GOT3 (cell line): ENCODE data around the gene LRG1.

Experiments used
- DNase-seq: peaks from one replicate; lab custom pipeline; 2025; ENCODE audit warnings: mixed read lengths; lab: John Stamatoyannopoulos, UW

Gene LRG1

DNA sequence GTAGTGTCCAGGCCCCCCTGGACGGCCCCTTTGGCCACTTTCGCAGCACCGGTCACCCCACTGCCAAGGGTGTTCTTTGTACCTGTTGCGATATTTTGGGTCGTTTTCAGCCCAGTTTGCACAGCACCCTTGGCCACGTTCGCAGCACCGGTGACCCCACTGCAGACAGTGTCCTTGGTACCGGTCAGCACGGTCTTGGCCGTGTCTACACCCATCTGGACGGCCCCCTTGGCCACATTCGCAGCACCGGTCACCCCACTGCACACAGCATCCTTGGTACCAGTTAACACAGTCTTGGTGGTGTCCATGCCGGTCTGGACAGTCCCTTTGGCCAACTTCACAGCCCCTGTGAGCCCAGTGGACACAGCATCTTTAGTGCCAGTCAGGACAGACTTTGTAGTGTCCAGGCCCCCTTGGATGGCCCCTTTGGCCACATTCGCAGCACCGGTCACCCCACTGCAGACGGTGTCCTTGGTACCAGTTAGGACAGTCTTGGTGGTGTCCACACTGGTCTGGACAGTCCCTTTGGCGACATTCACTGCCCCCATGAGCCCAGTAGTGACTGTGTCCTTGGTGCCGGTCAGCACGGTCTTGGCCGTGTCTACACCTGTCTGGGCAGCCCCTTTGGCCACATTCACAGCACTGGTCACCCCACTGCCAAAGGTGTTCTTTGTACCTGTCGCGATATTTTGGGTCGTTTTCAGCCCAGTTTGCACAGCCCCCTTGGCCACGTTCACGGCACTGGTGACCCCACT, 28.4 kb downstream of the LRG1 start:
- no peak for DNase-seq

DNA sequence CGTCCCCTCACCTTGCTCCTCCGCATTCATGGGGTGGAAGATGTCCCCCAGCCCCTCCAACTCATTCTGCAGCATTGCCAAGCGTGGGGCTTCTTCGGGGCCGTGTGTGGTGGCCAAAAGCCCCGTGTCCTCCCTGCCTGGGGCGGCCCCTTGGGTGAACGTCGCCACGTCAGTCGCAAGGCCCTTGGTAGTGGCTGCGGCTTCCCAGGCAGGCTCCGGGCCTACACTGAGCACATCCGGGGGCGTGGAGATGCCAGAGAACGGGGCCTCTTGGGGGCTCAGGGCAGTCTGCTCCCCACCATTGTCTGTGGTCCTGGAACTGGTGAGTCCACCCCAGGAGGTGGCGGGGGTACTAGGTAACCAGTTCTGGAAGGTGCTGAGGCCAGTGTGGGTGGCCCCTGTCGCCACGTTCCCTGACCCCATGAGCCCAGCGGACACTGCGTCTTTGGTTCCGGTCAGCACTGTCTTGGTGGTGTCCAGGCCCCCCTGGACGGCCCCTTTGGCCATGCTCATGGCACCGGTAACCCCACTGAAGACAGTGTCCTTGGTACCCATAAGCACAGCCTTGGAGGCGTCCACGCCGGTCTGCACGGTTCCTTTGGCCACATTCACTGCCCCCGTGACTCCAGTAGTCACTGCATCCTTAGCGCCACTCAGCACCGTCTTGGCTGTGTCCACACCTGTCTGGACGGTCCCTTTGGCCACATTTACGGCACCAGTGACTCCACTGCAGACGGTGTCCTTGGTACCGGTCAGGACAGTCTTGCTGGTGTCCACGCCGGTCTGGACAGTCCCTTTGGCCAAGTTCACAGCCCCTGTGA, 29.2 kb downstream of the LRG1 start:
- DNase-seq, result no peak

DNA sequence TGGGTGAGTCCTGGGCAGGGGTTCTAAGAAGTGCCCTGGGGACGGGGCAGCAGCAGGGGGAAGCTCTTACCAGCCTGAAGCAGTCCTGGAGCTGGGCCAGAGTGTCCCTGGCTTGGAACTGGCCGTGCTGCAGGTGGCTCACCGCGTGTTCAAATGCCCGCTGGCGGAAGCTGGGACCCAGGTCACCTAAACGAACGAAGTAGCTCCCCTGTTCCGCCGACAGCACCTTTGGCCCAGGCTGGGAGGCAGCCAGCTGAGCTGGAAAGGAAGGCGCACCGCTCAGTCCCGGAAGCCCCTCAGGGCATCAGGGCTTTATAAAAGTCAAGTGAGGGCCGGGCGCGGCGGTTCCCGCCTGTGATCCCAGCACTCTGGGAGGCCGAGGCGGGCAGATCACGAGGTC, 31.1 kb downstream of the LRG1 start:
- no peak for DNase-seq

DNA sequence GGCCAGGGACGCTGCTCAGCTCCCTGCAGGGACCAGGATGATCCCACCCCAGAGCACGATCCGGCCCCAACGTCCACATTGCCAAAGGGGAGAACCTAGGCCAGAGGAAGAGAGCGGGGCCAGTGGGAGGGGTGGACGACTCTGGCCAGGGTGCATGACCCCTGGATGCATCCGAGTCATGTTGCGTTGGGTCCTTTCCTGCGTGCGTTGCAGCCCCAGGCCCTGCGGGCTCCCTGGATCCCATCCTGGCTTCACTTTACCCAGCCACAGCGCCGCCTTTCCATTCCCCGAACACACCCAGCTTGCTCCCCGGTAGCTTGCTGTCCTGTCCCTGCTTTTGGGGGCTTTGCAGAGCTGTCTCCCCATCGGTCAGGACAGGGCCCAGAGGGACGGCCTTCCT, 32.0 kb downstream of the LRG1 start:
- DNase-seq, result no peak

DNA sequence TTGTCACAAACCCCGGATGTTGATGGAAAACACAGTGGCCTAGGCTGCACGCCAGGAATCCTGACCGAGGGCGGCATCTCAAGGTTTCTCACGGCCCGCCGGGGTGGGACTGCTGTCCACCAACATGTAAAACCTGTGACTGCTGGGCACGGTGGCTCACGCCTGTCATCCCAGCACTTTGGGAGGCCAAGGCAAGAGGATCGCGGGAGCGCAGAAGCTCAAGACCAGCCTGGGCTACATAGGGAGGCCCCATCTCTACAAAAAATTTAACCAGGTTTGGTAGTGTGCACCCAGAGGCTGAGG, 32.7 kb downstream of the LRG1 start:
- DNase-seq, result no peak

DNA sequence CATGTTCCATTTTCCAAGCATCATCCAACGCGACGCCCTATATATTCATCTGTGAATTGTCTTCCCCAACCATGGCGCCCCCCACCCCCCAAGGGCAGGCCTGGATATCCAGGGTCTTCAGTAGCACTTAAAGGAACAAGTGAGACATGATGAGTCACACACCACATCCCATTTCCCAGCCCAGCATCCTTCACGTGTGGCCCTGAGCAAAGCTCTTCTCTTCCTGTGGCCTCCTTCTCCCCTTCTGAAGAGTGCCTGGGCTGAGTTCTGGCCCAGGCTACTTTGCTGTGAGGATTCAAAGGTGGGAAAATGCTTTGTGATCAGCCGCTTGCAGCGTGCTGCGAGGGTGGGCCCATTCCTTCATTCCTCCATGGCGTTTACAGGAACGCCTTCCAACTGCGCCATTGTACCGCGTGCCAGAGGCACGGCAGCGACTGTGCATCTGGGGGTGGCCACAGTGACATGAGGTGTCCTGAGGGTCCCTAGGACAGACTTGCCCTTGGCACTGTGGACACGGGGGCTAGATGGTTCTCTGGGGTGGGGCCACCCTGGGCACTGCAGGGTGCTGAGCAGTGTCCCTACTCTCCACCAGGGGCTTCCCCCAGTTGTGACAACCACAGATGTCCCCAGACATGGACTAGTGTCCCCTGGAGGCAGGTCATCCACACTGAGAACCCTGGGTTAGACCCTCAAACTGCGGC, 33.2 kb downstream of the LRG1 start:
- DNase-seq, result no peak

DNA sequence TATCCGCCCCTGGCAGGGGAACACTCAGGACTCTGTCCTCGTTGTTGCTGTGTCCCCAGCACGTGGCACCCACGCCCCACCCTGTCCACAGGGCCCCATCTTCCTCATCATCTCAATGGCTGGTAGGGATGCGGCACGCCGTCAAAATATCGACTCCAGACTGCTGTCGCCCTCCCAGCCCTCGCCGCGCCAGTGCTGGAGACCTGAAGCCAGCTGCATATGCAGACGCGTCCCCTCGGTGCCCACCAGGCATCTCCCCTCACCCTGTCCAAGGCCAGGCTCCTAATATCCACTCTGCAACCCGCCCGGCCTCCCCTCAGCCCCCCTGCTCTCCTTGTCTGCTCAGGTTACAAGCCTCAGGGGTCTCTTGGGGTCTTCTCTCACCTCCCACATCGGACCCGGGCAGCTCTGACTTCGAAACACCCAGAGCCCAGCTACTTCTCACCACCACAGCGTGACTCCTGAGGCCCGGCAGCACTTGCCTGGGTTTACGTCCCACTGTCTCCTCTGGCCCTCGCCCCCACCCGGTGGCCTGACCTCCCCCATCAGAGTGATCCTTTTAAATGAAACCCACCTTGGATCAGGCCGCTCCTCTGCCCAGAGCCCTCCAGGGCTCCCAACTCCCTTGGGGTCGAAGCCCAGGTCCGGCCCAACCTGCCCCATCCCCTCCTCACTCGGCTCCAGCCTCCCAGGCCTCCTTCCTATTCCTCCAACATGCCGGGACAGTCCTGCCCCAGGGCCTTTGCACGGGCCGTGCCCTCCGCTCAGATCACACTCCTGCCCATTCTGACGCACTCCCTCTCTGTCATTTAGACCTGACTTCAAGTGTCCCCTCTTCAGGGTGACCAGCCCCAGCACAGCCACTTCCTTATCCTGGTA, 34.0 kb downstream of the LRG1 start:
- DNase-seq, result no peak

DNA sequence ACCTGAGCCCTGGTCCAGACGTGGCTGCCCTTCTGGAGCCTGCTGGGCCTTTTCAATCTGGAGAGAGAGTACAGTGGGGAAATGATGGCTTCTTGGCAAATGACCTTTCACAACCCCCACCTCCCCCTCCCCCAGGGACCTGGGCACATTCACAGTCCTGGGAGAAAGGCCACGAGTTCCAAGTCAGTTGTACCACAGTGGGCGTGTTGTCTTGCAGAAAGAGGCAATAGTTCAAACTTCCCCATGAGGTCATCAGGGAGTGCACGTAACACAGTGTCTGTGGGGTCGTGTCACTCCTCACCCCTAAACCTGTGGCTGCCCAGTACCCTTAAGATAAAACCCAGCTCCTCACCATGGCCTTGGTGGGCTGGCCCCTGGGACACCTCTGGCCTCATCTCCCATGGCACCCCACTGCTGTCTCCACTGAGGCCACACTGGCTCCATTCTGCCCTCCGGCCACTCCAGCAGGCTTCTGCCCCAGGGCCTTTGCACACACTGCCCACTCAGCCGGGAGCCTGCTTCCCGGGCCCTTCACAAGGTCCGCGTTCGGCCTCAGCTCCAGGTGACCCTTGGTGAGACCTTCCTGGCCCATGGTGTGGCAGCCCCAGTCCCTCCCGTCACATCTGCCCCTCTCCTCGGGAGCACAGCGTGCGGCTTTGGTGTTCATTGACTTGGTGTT, 34.8 kb downstream of the LRG1 start:
- no peak for DNase-seq

DNA sequence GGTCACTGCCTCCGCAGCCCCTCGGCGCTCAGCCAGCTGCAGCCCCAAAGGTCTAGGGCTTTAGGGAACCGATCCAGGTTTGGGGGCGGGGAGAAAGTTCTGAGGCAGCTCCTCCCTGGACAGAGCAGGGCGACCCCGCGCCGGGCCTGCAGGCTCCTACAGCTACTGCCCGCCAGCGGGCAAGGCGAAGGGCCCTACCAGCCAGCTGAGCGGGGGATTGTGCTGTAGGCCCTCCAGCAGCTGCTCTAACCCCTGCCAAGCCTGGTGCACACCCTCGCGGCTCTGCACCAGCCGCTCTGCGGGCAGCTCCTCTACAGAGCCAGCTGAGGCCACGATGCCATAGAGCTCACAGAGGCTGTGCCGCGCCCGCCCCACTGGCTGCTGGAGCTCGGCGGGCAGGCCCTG, 35.5 kb downstream of the LRG1 start:
- no peak for DNase-seq

DNA sequence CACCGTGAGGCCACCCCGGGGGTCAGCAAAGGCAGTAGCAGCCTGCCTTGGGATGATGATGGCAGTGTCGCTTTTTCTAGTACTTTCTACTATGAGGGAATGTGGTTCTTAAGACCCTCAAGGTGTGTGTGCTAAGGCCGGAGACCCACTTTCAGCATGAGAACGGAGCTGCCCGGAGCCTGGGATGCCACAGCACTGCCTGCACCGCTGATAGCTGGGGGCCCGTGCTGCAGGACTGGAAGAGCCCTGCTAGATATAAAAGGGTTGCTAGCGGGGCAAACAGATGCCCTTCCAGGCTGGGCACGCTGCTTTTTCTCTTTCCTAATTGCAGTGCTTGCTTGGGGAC, 36.0 kb downstream of the LRG1 start:
- DNase-seq, result no peak

DNA sequence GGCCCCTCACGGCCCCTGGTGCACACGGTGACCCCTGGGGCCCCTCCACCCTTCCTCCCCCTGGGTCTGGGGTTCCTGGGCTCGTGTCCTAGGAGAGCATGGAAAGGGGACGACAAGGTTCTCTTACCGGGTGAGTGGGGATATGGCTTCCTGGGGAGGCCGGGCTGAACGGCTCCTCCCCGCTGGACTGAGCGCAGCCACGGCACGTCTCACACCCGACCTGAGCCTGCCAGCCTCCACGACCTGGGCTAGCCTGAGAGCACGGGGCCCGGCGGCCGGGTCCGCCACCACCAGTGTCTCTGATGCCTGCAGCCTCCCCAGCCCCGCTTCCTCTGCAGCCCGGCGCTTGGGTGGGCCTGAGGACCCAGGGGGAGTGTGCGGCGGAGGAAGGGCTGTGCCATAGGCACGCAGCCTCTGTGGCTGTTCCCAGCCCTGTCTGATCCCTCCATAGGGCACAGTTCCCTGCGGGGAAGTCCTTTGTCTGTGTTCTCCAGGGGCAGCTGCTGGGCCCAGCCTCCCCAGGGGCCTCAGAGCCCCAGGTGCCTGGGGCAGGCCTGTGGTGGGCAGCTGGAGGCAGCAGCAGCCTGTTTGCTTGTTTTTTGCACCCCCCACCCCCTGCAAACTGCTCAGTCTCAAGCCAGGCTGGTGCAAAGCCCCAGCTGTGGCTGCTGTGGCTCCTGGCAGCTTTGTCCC, 36.6 kb downstream of the LRG1 start:
- DNase-seq, result no peak

DNA sequence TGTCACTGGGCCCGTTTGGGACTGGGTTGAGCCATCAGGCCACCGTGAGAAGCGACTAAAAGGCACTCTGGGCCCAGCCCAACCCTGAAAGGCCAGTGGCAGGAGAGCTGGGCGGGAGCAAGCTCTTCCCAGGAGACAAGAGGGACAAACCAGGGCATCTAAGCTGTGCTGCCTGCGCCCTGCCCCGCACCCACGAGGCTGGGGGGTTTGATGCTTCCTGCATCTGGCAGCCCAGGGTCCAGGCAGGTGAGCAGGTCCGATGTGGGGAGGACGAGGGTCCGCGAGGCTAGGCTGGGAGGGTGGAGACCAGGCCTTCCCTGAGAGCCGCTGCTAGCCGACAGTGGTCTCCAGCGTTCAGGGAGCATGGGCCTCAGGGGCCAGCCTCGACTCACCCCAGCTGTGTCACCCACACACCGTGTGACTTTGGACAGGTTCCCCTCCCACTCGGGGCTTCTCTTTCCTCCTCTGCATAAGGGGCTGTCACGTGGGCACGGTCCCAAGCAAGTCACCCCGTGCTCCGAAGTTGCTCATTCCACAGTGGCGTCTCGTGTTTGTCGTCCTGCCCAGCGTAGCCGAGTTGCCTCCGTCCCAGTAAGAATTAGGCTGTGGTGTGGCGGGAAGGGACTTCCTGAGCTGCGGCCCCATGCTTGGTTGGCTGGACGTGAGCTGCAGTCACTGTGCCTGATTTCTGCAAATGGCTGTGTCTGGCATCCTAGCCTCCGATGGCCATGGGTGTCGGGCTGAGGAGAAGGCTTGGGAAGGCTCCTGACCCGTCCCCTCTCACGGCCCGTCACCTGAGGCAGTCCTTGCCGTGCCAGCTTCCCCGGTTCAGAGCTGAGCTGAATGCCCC, 37.3 kb downstream of the LRG1 start:
- DNase-seq, result no peak

DNA sequence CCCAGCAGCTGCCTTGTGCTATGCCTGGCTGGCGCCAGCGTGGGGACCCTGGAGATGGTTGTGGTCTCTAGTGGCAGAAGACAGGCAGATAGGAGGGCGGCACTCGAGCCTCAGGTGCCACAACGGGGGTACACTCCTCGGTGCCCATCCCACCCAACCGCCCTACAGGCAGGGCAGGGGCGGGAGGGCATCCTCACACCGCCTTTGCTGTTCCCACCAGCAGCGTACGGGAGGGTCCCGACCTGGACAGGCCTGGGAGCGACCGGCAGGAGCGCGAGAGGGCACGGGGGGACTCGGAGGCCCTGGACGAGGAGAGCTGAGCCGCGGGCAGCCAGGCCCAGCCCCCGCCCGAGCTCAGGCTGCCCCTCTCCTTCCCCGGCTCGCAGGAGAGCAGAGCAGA, 38.1 kb downstream of the LRG1 start:
- no peak for DNase-seq

DNA sequence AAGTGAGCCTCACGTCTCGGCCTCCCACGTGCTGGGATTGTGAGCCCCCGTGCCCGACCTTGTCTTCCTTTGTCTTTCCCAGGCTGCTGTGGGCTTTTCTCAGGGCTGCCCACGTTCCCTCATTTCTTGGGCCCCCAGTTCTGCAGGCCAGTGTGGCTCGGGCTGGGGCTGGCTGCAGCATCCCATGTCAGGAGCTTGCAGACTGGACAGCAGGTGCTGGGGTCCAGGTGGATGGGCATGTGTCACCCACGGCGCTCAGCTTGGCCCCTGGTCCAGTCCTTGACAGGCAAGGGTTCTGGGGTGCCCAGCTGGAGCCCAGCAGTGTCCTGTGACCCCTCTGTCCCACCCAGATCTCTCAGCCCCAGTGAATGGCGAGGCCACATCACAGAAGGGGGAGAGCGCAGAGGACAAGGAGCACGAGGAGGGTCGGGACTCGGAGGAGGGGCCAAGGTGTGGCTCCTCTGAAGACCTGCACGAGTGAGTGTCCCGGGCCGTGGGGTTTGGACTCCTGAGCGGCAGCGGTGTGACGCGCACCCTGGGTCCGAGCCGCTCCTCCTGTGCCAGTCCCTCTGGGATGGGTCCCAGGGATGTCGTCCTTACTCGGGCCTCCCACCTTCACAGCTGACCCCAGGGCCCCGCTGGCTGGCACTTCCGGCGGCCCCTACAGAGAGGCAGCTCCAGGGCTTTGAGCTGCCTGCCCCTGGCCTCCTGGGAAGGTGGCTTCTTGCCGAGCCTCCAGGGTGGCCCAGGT, 38.8 kb downstream of the LRG1 start:
- DNase-seq, result no peak

DNA sequence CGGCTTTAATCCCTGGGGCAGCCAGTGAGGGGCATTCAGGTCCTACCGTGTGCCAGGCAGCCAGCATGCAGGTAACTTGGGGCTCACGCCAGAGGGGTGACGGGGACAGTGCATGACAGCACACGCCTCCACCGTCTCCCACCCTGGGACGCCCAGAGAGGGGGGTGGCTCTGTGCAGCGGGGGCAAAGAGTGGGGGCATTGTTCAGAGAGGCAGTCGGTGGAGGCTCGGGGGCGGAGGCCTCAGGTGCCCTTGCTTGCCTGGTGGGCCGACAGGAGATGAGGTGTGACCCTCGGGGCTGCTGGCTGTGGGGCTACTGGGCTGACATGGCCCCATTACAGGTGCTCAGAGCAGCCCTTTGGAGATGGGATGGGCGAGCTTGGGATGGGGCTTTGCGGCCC, 40.0 kb downstream of the LRG1 start:
- DNase-seq, result no peak

DNA sequence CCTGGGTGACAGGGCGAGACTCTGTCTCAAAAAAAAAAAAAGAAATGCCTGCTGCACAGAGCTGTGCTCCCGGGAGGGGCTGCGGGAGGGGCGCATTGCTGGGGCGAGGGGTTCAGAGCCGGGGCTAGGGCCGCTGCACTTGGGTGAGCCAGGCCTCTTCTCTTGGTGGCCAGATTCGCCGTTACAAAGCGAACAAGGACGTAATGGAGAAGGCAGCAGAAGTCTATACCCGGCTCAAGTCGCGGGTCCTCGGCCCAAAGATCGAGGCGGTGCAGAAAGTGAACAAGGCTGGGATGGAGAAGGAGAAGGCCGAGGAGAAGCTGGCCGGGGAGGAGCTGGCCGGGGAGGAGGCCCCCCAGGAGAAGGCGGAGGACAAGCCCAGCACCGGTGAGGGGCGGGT, 40.5 kb downstream of the LRG1 start:
- DNase-seq, result no peak

DNA sequence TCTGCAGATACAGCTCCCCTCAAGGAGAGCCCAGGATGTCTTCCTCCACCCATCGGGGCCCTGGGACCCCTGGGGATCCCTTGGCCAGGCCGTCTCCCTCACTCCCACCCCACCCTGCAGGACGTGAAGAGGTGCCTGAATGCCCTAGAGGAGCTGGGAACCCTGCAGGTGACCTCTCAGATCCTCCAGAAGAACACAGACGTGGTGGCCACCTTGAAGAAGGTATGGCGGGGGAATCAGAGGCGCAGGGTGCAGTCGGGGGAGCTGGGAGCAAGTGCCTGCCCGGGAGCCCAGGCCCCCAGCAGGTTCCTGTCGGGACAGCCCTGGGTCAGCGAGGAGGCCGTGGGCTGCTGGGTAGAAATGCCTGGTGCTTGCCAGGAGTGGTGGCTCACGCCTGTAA, 41.1 kb downstream of the LRG1 start:
- no peak for DNase-seq

DNA sequence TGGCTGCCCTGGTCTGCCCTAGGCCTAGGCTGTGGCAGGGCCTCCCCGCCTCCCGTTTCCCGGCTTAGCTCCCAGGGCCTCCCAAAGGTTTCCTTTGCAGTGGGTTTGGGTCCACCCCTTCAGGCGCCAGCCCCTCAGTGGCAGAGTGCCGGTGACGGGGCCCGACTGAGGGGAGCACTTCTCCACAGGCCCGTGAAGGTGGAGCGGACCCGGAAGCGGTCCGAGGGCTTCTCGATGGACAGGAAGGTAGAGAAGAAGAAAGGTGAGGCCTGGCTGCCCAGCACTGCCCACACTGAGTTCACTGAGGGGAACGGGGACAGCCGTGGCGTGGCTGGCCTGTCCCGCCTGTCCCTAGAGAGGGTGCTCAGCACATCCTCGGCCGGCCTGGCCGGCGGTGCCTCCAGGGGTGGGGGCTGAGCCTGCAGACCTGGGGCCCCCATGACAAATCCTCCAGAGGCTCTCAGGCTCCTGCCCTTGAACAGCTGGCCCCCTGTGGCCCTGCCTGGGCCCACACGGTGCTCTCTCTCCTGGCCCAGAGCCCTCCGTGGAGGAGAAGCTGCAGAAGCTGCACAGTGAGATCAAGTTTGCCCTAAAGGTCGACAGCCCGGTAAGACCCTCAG, 42.0 kb downstream of the LRG1 start:
- no peak for DNase-seq

DNA sequence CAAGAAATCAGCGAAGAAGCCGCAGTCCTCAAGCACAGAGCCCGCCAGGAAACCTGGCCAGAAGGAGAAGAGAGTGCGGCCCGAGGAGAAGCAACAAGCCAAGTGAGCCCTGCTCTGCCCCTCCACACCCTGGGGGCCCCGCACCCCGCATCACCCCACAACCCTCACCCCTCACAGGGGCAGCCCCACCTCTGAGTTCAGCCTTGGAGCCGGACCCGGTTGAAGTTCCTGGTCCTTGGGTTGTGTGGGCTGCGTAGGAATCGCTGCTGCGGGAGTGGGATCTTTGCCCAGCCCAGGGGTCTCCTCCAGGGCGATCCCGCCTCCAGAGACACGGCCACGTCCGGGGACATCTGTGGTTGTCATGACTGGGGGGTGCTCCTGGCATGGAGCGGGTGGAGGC, 43.5 kb downstream of the LRG1 start:
- no peak for DNase-seq
